Measurements from ENCODE around the gene ACIN1.
"Not testable (repeated sequence)": the region's sequence is repeated elsewhere in the genome, so short reads cannot be mapped to it uniquely, and the experiment has no call there.

ACIN1 gene

GRCh38 chr14:23124337-23124954 is 29.5 kb upstream of the ACIN1 start:
- no peak for DNase-seq

- DNase-seq, result peak; percentile 77 to 91
These were observed 28.5 kb upstream of the ACIN1 start for GRCh38 chr14:23123419-23123818.

- DNase-seq, result no peak
These were observed 27.1 kb upstream of the ACIN1 start for GRCh38 chr14:23122086-23122485.

GRCh38 chr14:23121361-23121771 is 26.4 kb upstream of the ACIN1 start:
- no peak for DNase-seq

- DNase-seq, result peak; percentile 80 to 96
These were observed 25.8 kb upstream of the ACIN1 start for GRCh38 chr14:23120541-23121251.

- DNase-seq, result no peak
These were observed 24.7 kb upstream of the ACIN1 start for GRCh38 chr14:23119363-23120327.

- no peak for DNase-seq
These were observed 23.8 kb upstream of the ACIN1 start, which contains the start of gene CEBPE for GRCh38 chr14:23118506-23119362. Gene CEBPE (minus strand): TSS chr14:23119255. CDS start chr14:23119091, 164 bp downstream.

GRCh38 chr14:23117371-23118020 is 22.6 kb upstream of the ACIN1 start:
- no peak for DNase-seq

- no peak for DNase-seq
These were observed 21.0 kb upstream of the ACIN1 start for GRCh38 chr14:23115918-23116317.

- DNase-seq, result no peak
These were observed 20.2 kb upstream of the ACIN1 start for GRCh38 chr14:23115039-23115731.

- no peak for DNase-seq
These were observed 19.7 kb upstream of the ACIN1 start for GRCh38 chr14:23114669-23115038.

GRCh38 chr14:23114120-23114458 is 19.2 kb upstream of the ACIN1 start:
- DNase-seq, result no peak

- no peak for DNase-seq
These were observed 18.6 kb upstream of the ACIN1 start for GRCh38 chr14:23113431-23114119.

- DNase-seq, result no peak
These were observed 17.6 kb upstream of the ACIN1 start for GRCh38 chr14:23112359-23113178.

- DNase-seq, result no peak
These were observed 15.8 kb upstream of the ACIN1 start for GRCh38 chr14:23110579-23111365.

GRCh38 chr14:23109769-23110168 is 14.8 kb upstream of the ACIN1 start:
- DNase-seq, result no peak

- DNase-seq, result not testable (repeated sequence)
These were observed 13.2 kb upstream of the ACIN1 start for GRCh38 chr14:23108169-23108568.

GRCh38 chr14:23107620-23108019 is 12.7 kb upstream of the ACIN1 start:
- DNase-seq, result not testable (repeated sequence)

- DNase-seq, result no peak
These were observed 11.8 kb upstream of the ACIN1 start for GRCh38 chr14:23106747-23107045.
